GM18517 (cell line): ENCODE results near the gene MRTFA.
"Not testable (repeated sequence)": the region's sequence is repeated elsewhere in the genome, so short reads cannot be mapped to it uniquely, and the experiment has no call there.

Source experiments
- ATAC-seq: cut with Tn5 transposase; IDR thresholded peaks from one replicate; pipeline ENCODE4 v1.9.1; 2021; ENCODE audit warnings: mild to moderate bottlenecking, moderate library complexity; ENCODE audit not compliant: unreplicated experiment

MRTFA gene

DNA sequence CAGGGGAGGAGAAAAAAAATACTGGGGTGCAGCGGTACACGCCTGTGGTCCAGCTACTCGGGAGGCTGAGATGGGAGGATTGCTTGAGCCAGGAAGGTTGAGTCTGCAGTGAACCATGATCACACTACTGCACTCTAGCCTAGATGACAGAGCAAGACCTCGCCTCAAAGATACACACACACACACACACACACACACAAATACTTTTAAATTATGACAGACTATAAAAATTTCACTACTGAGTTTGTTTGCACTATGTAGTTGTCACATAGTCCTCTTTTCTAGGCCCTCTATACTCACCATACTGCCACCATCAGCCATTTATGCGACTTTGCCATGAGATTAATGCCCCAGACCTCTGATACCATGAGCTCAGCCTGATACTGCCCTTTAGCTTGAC lies 109.6 kb downstream of the MRTFA start:
- no peak for ATAC-seq

DNA sequence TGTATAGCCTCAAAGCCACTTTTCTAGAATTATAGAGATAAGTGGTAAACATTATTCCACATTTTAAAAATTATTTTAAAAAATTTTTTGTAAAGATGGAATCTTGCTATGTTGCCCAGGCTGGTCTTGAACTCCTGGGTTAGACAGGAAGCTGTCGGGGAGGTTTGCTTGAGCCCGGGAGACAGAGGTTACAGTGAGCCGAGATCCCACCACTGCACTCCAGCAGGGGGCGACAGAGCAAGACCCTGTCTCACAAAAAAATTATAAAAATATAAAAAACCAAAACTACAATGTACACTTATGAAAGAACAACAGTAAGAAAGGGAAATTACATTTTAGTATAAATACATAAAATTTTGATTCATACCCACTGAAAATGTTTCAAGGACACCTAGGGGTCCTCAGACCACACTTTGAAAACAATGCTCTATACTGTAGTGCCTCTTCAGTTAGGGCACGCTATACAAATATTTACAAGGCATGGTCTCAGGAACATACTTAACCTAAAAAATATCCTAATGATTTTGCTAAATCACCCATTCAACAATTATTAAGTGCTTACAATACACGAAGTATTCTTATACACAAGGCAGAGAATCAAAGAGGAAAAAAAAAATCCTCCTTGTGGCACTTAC lies 111.2 kb downstream of the MRTFA start:
- no peak for ATAC-seq

DNA sequence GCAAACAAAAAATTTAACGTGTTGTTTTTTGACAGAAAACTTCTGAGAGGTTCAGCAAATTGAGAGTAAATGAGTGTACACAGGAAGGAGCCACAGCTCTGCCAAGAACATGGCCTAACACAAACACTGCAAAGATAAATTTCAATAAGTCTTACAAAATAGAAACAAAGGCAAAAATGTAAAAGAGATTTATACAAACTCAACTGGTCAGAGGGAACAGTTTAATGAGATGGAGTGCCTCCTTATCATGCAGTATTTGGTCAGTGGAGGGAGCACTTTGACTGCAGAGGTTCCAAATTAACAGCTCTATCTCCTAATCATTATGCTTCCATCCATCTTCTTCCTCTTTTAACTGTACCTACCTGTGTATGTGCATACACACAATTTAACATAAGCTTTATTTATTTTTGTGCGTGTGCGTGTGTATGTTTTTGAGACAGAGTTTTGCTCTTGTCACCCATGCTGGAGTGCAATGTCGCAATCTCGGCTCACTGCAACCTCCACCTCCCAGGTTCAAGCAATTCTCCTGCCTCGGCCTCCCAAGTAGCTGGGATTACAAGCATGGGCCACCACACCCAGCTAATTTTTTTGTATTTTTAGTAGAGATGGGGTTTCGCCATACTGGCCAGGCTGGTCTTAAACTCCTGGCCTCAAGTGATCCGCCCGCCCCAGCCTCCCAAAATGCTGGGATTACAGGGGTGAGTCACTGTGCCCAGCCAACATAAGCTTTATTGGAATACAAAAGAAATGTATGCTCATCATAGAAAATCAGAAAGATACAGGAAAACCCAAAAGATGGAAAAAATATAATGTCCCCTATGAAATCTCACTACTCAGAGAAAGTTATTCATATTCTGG lies 111.9 kb downstream of the MRTFA start:
- no peak for ATAC-seq

DNA sequence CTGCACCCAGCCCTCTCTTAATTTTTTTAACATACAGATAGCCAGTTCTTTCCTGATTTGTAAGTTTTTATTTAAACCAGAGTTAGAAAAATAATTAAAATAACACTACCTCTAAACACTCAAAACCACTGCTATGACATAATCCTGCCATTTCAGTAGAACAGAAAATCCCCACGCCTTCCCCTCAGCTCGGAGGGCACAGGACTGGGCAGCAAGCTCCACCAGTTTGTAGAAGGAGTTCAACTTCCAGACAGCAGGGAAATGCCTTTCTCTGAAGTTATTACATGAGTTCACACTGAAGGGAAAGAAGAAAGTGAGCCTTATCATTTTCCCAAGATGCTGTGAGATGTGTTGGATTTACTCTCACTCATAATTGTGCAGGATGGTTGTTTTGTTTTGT lies 114.4 kb downstream of the MRTFA start:
- ATAC-seq, result no peak

DNA sequence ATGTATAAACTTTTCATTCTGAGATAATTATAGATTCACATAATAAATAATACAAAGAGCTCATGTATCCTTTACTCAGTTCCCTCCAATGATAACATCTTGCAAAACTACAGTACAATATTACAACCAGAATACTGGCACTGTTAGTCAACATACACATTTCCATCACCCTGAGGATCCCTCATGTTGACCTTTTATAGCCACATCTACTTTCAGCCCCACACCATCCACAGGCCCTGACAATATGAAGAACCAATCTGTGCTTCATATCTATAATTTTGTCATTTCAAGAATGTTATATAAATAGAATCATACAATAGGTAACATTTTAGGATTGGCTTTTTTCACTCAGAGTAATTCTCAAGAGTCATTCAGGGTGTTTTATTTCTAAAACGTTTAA lies 115.5 kb downstream of the MRTFA start:
- ATAC-seq, result no peak

DNA sequence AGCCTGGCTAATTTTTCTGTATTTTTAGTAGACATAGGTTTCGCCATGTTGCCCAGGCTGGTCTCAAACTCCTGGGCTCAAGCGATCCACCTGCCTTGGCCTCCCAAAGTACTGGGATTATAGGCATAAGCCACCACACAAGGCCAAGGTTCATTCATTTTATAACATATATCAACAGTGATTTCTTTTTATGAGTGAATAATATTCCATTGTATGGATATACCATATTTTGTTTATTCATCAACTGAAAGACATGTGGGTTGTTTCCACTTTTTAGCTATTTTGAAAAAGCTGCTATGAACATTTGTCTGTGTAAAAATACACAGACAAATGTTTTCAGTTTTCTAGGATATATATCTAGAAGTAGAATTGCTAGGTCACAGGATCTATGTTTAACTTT lies 116.0 kb downstream of the MRTFA start:
- ATAC-seq, result no peak

DNA sequence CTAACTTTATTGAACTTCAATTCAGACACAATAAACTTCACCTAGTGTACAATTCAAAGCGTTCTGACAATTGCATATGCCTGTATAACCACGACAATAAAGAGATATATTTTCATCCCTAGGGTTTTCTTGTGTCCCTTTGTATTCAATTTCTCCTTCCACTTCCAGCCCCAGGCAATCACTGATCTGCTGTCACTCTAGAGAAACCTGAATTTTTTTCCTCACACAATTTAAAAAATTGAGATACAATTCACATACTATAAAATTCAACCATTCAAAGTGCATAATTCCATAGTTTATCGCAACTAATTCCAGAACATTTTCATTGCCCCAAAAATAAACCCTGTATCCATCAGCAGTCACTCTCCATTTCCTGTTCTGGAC lies 116.6 kb downstream of the MRTFA start:
- ATAC-seq, result no peak

DNA sequence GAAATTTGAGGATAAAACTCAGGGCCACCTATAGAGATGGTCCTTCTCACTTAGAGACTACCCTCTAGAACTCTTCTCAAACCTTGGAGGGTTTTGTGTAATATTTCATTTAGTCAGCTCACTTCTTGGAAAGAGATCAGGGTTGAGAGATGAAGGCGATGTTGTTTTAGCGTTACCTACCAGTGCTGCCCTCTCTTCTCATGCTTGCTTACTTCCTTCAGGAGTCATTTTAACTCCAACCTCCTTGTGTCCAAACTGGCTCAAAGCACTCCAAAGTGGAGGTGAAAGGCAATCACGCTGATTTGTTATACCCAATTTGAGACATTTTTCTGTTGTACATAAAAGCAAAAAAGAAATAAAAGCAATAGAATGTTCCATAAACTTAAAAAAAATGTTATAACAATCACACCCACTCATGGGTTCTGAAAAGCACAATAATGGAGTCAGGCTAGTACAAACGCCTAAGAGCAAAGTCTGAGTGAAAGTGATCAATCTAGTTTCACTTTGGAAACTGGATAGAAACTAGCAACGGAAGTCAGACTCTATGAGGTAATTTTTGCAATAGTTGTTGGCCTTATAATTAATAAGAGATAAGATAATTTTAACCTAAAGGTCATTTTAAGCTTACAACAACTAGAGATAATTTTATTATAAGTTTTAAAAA lies 117.1 kb downstream of the MRTFA start:
- ATAC-seq, result no peak

DNA sequence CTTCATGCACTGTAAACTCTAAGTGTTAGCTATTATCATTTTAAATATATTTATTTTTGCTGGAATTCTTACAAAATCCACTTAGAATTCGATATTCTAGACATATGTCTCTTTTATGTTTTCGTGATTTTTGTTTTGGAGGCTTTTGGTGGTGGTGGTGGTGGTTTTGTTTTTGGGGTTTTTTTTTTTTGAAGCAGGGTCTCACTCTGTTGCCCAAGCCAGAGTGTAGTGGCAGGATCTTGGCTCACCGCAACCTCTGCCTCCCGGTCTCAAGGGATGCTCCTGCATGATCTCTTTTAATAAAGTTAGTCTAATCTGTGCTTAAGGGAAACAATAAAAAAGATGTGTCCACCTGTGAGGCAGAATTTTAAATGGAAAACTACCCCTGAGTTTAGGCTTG lies 117.7 kb downstream of the MRTFA start:
- no peak for ATAC-seq

DNA sequence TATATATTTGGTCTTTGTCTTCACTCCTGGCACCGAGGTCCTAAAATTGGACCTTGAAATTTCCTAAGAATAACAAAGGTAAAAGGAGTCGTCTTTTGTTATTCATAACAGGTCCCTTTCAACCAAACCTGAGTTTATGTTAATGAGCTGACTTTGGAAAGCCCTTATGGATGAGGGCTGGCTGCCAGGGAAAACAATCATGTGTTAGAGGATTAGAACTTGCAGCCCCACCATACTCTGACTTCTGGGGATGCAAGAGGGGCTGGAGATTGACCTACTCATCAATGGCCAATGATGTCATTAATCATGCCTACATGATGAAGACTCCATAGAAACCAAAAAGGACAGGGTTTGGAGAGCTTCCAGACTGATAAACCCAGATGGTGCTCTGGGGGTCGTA lies 118.9 kb downstream of the MRTFA start:
- no peak for ATAC-seq

DNA sequence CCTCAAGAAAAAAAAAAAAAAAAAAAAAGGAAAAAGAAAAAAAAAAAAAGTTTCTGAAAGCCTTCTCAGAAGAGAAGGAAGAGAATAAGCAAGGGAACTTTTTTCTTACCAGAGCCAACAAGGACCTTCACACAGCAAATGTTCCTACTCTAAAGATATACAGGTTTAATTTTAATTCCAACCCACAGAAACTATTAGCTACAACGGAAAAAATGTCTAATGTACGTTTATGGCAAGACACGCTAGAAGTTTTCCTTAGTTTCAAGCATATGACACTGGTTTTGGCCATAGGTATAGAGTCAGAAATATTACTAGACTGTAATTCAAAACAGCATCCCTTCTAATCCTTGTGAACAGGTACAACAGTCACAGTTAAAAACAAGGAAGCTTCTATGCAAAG lies 120.1 kb downstream of the MRTFA start:
- no peak for ATAC-seq

DNA sequence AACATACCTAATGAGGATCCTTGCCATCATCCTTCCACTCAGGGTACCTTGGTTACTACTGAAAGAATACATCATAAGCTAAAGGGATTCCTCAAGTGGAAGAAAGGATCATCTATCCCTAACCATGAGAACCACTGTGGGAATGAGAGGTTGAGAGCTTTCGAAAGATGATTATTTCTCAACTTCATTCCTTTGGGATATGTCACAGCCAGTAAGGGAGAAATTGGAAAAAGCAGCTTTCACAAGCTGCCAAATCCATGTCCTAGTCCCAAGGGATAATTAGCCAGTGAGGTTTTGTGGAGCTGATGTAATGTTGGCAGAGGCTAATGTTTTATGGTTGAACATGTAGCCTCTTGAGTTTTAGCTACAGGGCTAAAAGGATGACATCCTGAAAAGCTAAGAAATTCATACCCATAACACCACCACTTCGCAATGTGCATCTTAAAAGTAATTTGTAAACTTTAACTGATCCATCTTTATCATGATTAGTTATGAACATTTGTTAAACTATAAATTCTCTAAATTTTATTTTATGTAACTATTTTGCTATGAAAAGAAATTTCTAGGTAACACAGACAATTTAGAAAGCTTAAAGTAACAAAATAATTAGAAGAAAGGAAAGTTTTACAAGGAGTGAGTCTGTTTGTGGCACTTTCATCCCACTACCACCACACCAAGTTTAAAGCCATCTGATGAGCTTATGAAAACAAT lies 123.9 kb downstream of the MRTFA start:
- ATAC-seq, result no peak

DNA sequence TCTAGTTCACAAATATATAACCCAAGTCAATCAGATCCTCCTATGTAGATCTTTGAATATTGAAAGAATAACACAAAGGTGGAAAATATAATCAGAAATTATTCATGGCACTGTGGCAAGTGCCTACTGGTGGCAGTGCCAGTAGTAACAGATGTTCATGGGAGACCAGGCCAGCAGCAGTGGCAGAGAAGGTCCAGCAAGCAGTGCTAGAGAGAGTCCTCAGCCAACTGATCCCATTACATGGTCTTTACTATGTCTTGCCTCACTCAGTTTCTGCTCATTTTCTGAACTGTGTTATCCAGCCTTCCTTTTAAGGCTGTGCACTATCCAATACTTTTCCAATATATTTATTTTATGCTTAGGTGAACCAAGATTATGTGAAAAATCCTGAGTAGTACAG lies 124.9 kb downstream of the MRTFA start:
- ATAC-seq, result no peak

DNA sequence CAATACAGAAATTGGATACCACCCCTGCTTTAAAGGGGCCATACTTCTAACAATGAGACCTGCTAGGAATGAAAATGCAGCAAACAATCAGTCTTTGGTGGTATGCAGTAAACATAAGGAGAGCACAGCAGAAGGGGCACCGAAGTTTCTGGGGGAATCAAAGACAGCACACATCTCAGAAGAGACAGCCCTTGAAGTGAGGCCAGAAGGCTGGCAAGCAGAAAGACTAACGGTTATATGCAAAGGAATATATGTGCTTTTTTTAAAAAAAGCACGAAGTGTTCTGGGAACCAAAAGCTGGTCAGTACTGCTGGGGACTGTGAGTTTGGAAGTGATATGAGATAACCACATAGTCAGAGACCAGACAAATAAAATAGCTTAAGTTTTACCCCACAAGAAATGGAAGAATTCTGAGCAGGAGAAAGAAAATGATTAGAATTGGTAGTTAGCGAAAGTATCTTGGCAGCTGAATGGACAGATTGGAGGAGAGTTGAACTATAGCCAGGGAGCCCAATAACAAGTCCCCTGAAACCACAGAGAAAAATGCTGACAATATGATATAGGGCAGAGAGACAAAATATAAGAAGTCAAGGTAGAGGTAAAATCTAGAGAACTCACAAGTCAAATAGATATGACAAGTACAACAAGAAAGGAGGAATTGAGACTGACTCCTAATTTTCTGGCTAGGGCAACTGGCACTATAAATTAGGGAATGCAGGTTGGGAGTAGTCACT lies 125.7 kb downstream of the MRTFA start:
- ATAC-seq, result no peak

DNA sequence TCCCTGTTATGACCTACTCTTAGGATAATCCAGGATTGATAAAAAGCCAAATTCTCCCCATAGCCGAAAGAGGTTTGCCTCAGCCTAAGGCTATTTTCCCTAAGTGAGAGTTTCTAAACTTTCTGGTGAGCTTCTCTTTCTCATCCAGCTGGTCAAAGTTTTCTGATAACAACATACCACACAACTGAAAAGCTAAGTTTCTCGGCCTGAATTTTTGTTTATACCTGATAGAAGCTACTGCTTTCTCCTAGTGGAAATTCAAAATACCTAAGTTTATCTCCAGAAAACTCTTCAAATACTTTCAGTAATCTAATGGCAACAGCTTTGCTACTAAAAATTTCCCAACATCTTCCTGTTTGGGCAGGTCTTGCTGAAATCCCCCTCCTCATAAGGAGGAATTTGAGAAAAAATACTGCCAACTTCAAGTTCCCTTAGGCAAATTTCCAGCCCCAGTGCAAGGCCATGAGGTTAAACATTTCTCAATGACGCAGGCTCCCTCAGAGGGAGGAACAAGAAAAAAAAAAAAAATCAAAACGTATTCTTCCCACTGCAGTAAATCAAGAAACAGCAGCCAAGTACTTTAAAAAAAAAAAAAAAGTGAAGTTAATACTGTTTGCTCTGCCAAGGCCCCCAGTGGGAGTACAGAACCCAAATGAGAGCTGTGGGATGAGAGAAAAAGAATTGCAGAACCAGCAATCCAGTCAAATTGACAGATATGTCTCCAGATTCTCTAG lies 127.0 kb downstream of the MRTFA start:
- ATAC-seq, result no peak

DNA sequence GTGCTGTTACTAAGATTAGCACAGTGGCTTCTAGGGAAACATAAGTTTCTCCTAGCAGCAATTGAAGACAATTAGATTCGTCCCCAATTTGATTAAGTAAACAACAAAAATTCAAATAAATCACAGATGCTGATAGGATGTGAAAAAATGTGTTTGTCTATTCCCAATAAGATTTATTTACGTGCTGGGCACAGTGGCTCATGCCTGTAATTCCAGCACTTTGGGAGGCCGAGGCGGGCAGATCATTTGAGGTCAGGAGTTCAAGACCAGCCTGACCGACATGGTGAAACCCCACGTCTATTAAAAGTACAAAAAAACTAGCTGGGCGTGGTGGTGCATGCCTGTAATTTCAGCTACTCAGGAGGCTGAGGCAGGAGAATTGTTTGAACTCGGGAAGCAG lies 128.5 kb downstream of the MRTFA start:
- not testable (repeated sequence) for ATAC-seq

DNA sequence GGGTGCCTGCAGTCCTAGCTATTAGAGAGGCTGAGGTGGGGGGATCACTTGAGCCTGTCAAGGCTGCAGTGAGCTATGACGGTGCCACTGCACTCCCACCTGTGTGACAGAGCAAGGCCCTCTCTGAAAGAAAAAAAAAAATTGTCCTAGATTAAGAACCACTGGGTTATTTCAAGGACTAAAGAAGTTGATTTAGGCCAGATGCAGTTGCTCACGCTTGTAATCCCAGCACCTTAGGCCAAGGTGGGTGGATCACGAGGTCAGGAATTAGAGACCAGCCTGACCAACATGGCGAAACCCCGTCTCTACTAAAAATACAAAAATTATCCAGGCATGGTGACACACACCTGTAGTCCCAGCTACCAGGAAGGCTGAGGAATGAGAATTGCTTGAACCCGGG lies 129.0 kb downstream of the MRTFA start:
- ATAC-seq, result no peak

DNA sequence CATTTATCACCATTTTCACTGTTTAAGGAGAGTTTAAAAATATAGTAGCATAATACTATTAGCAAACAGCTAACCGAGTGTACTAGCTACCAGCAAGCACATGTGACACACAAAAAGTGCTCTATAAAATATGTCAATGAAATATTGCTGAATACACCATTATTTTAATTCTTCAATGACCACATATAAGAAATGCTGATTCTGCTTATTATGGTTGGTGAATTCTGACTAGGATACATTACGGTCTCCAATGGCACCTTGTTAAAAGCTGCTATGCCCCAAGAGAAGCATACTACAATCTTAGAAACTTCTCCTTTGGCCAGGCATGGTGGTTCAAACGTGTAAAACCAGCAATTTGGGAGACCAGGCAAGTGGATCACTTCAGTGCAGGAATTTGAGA lies 129.8 kb downstream of the MRTFA start:
- no peak for ATAC-seq

DNA sequence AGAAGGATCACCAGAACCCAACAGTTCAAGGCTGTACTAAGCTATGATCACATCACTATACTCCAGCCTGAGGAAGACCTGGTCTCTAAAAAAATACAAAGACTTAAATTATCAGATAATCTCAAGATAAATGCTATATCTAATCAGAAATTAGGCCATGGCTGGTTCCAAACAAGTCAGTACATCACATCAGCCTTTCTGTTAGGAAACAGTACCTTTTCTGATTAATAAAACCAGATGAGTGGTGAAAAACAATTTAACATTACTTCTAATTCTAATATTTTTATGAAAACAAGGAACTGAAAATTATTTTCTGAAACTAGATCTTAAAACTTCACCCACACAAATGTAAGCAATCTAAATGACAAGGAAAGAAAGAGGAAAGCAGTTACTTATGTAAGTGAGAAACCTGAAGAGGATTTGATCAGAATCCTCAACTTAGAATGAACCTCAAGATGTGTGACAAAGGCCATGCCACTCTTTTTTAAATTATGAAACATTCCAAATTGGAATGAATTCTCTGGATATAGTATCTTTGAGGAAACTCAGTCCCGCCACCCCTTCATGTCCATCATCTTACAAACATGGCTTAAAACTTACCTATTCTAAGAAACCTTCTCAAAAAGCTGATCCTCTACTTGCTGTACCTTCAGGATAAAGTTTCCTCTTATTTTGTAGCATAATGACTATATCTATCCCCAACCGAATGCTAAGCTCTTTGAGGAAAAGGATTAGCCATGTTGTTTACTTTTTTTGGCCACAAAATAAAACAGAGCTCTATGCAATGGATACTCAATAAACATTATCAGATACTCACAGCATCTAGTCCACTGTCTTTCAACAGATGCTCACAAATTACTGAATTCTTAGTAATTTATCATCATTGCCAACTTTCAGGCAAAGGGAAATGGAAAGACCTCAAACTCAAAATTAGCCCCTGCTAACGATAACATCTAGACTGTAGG lies 132.0 kb downstream of the MRTFA start:
- no peak for ATAC-seq
